GM19351 (cell line): ENCODE measurements around the gene ZGRF1.
"Not testable (repeated sequence)": the region's sequence is repeated elsewhere in the genome, so short reads cannot be mapped to it uniquely, and the experiment has no call there.

Source experiments
- ATAC-seq: cut with Tn5 transposase; IDR thresholded peaks from one replicate; pipeline ENCODE4 v1.9.1; 2021; ENCODE audit warnings: mild to moderate bottlenecking, moderate library complexity; ENCODE audit not compliant: unreplicated experiment

ZGRF1 gene

GRCh38 chr4:112554271-112554670 lies 82.4 kb downstream of the ZGRF1 start:
- ATAC-seq, result not testable (repeated sequence)

GRCh38 chr4:112552668-112553067 lies 84.0 kb downstream of the ZGRF1 start:
- ATAC-seq, result no peak

- ATAC-seq, result no peak
Observed at GRCh38 chr4:112550728-112551127, 86.0 kb downstream of the ZGRF1 start.

- no peak for ATAC-seq
Observed at GRCh38 chr4:112546476-112546875, 90.2 kb downstream of the ZGRF1 start.

- no peak for ATAC-seq
Observed at GRCh38 chr4:112545346-112545745, 91.4 kb downstream of the ZGRF1 start.

- no peak for ATAC-seq
Observed at GRCh38 chr4:112540695-112541094, 96.0 kb downstream of the ZGRF1 start.

- no peak for ATAC-seq
Observed at GRCh38 chr4:112536123-112536522, 100.6 kb downstream of the ZGRF1 start.

GRCh38 chr4:112532267-112532666 lies 104.4 kb downstream of the ZGRF1 start:
- ATAC-seq, result no peak

- ATAC-seq, result no peak
Observed at GRCh38 chr4:112531146-112531545, 105.6 kb downstream of the ZGRF1 start.

GRCh38 chr4:112526061-112526460 lies 110.6 kb downstream of the ZGRF1 start:
- ATAC-seq, result no peak

- peak; percentile 85 for ATAC-seq
Observed at GRCh38 chr4:112523764-112524505, 112.8 kb downstream of the ZGRF1 start.

GRCh38 chr4:112523008-112523721 lies 113.5 kb downstream of the ZGRF1 start:
- peak; percentile 36 for ATAC-seq

GRCh38 chr4:112522431-112522830 lies 114.3 kb downstream of the ZGRF1 start:
- ATAC-seq, result not testable (repeated sequence)

- ATAC-seq, result no peak
Observed at GRCh38 chr4:112521123-112522023, 115.3 kb downstream of the ZGRF1 start.

GRCh38 chr4:112520598-112521122 lies 116.0 kb downstream of the ZGRF1 start:
- ATAC-seq, result no peak

- no peak for ATAC-seq
Observed at GRCh38 chr4:112519689-112520597, 116.8 kb downstream of the ZGRF1 start.

GRCh38 chr4:112518675-112519074 lies 118.0 kb downstream of the ZGRF1 start:
- no peak for ATAC-seq

GRCh38 chr4:112517911-112518310 lies 118.8 kb downstream of the ZGRF1 start:
- no peak for ATAC-seq

GRCh38 chr4:112517067-112517634 lies 119.6 kb downstream of the ZGRF1 start:
- peak; percentile 22 for ATAC-seq
